ENCODE data around the gene KLHL29. TPM values are rescaled to one million over a fixed set of nuclear protein-coding genes. Genes with fewer than 3 reads are reported as not detected.
A peak's percentile ranks its signal among the peaks of the same experiment; 100 is the strongest.

The KLHL29 gene
- total and polyA plus RNA-seq, 2 experiments from 2014 or later, result 1.9 to 6.4 TPM

- Histone ChIP-seq H3K4me2 (ENCODE audit: unreplicated experiment) (peak overlapping the region; percentile 81), H4K20me1 (ENCODE audit: insufficient read depth) (0 out of 2 replicates have a peak, but pooled peaks cover 4% of the 10 kb centered on the region), H3K4me3 (peak overlapping the region; percentile 81), H3K4me1 (ENCODE audit: insufficient read depth) (no peaks in the 10 kb centered on the region), H3K9me3 (ENCODE audit: low read depth) (no peaks in the 10 kb centered on the region), H3K9me2 (ENCODE audit: insufficient read depth) (no peaks in the 10 kb centered on the region), H3K79me2 (ENCODE audit: insufficient read depth) (peaks cover 44% of the 10 kb centered on the region), H3F3A (ENCODE audit: insufficient read depth) (no peaks in the 10 kb centered on the region), H3K27me3 (replicated peaks; ENCODE audit: insufficient read depth) (no peaks in the 10 kb centered on the region), H2AFZ (peak overlapping the region; percentile 86), H3K9ac (peak overlapping the region; percentile 69), H3K27ac (no peak overlapping the region), H3K36me3 (ENCODE audit: low read depth) (no peaks in the 10 kb centered on the region)
- TF ChIP-seq EZH2phosphoT487 (IDR thresholded peaks at IDR 0.05; ENCODE audit: insufficient read depth, low read depth), result no peak
- TF ChIP-seq EZH2 (IDR thresholded peaks at IDR 0.05; ENCODE audit: insufficient read depth, poor library complexity, severe bottlenecking), result no peak
- 1 to 2% methylated on average over 58 to 59 of the region's 91 CpGs for WGBS, 2 experiments (ENCODE audit: low coverage in 1 of 2, low lambda C conversion rate in 2 of 2, missing lambda C conversion rate in 2 of 2)
- in situ Hi-C loops (cut with MboI), result loop anchor here (25.0 kb wide), 1 partner anchor 376 kb away; no protein-coding TSS in a partner anchor
- peak; percentile 62 for DNase-seq
Measured at GRCh38 chr2:23386339-23387220, 1.6 kb downstream of the KLHL29 start.

GRCh38 chr2:23387221-23387550 is 2.2 kb downstream of the KLHL29 start:
- Histone ChIP-seq H3K9me3 (ENCODE audit: low read depth) (no peaks in the 10 kb centered on the region), H3K27ac (no peak overlapping the region), H3K79me2 (ENCODE audit: insufficient read depth) (peaks cover 50% of the 10 kb centered on the region), H2AFZ (peak overlapping the region; percentile 86), H3F3A (ENCODE audit: insufficient read depth) (no peaks in the 10 kb centered on the region), H3K36me3 (ENCODE audit: low read depth) (no peaks in the 10 kb centered on the region), H3K4me1 (ENCODE audit: insufficient read depth) (no peaks in the 10 kb centered on the region), H3K9ac (peak overlapping the region; percentile 69), H3K9me2 (ENCODE audit: insufficient read depth) (no peaks in the 10 kb centered on the region), H3K4me2 (ENCODE audit: unreplicated experiment) (peak overlapping the region; percentile 81), H3K4me3 (peak overlapping the region; percentile 81), H4K20me1 (ENCODE audit: insufficient read depth) (0 out of 2 replicates have a peak, but pooled peaks cover 4% of the 10 kb centered on the region), H3K27me3 (replicated peaks; ENCODE audit: insufficient read depth) (no peaks in the 10 kb centered on the region)
- TF ChIP-seq EZH2 (IDR thresholded peaks at IDR 0.05; ENCODE audit: insufficient read depth, poor library complexity, severe bottlenecking), result no peak
- WGBS, 2 experiments (ENCODE audit: low coverage in 1 of 2, low lambda C conversion rate in 2 of 2, missing lambda C conversion rate in 2 of 2), result 15 to 19% methylated on average over 9 of the region's 9 CpGs
- in situ Hi-C loops (cut with MboI), result loop anchor here (25.0 kb wide), 1 partner anchor 375 kb away; no protein-coding TSS in a partner anchor
- no peak for DNase-seq

- Histone ChIP-seq H3K36me3 (ENCODE audit: low read depth) (no peaks in the 10 kb centered on the region), H3K4me1 (ENCODE audit: insufficient read depth) (no peaks in the 10 kb centered on the region), H3K9me3 (ENCODE audit: low read depth) (no peaks in the 10 kb centered on the region), H3K4me3 (no peak overlapping the region), H3K79me2 (ENCODE audit: insufficient read depth) (peaks cover 55% of the 10 kb centered on the region), H3K27me3 (replicated peaks; ENCODE audit: insufficient read depth) (no peaks in the 10 kb centered on the region), H3K9me2 (ENCODE audit: insufficient read depth) (no peaks in the 10 kb centered on the region), H2AFZ (no peak overlapping the region), H4K20me1 (ENCODE audit: insufficient read depth) (0 out of 2 replicates have a peak, but pooled peaks cover 4% of the 10 kb centered on the region), H3K4me2 (ENCODE audit: unreplicated experiment) (no peak overlapping the region), H3F3A (ENCODE audit: insufficient read depth) (no peaks in the 10 kb centered on the region), H3K9ac (no peak overlapping the region), H3K27ac (no peak overlapping the region)
- TF ChIP-seq EZH2 (IDR thresholded peaks at IDR 0.05; ENCODE audit: insufficient read depth, poor library complexity, severe bottlenecking), result no peak
- TF ChIP-seq EZH2phosphoT487 (IDR thresholded peaks at IDR 0.05; ENCODE audit: insufficient read depth, low read depth), result no peak
- in situ Hi-C loops (cut with MboI), result loop anchor here (25.0 kb wide), 1 partner anchor 374 kb away; no protein-coding TSS in a partner anchor
- DNase-seq, result no peak
- 94 to 98% methylated on average over 3 of the region's 3 CpGs for WGBS, 2 experiments (ENCODE audit: low coverage in 1 of 2, low lambda C conversion rate in 2 of 2, missing lambda C conversion rate in 2 of 2)
Measured at GRCh38 chr2:23387845-23388244, 2.9 kb downstream of the KLHL29 start.

- no peak overlapping the region for H3K4me2 ChIP-seq (ENCODE audit: unreplicated experiment)
- H3K79me2 ChIP-seq (ENCODE audit: insufficient read depth), result peaks cover 60% of the 10 kb centered on the region
- H2AFZ ChIP-seq, result no peak overlapping the region
- no peak overlapping the region for H3K9ac ChIP-seq
- H3K36me3 ChIP-seq (ENCODE audit: low read depth), result no peaks in the 10 kb centered on the region
- no peaks in the 10 kb centered on the region for H3K4me1 ChIP-seq (ENCODE audit: insufficient read depth)
- in situ Hi-C loops (cut with MboI), result loop anchor here (25.0 kb wide), 1 partner anchor 374 kb away; no protein-coding TSS in a partner anchor
- no peaks in the 10 kb centered on the region for H3F3A ChIP-seq (ENCODE audit: insufficient read depth)
- H4K20me1 ChIP-seq (ENCODE audit: insufficient read depth), result 0 out of 2 replicates have a peak, but pooled peaks cover 4% of the 10 kb centered on the region
- no peaks in the 10 kb centered on the region for H3K9me3 ChIP-seq (ENCODE audit: low read depth)
- no peaks in the 10 kb centered on the region for H3K9me2 ChIP-seq (ENCODE audit: insufficient read depth)
- H3K27ac ChIP-seq, result no peak overlapping the region
- DNase-seq, result no peak
- no peak overlapping the region for H3K4me3 ChIP-seq
- 98 to 99% methylated on average over 3 of the region's 3 CpGs for WGBS, 2 experiments (ENCODE audit: low coverage in 1 of 2, low lambda C conversion rate in 2 of 2, missing lambda C conversion rate in 2 of 2)
- TF ChIP-seq EZH2phosphoT487 (IDR thresholded peaks at IDR 0.05; ENCODE audit: insufficient read depth, low read depth) (no peak), EZH2 (IDR thresholded peaks at IDR 0.05; ENCODE audit: insufficient read depth, poor library complexity, severe bottlenecking) (no peak)
- no peaks in the 10 kb centered on the region for H3K27me3 ChIP-seq (replicated peaks; ENCODE audit: insufficient read depth)
Measured at GRCh38 chr2:23388294-23388693, 3.3 kb downstream of the KLHL29 start.

All from GM23248 (cell line).